Measurements from ENCODE around the gene STOX1.
"Not testable (repeated sequence)": the region's sequence is repeated elsewhere in the genome, so short reads cannot be mapped to it uniquely, and the experiment has no call there.

Gene STOX1, protein sequence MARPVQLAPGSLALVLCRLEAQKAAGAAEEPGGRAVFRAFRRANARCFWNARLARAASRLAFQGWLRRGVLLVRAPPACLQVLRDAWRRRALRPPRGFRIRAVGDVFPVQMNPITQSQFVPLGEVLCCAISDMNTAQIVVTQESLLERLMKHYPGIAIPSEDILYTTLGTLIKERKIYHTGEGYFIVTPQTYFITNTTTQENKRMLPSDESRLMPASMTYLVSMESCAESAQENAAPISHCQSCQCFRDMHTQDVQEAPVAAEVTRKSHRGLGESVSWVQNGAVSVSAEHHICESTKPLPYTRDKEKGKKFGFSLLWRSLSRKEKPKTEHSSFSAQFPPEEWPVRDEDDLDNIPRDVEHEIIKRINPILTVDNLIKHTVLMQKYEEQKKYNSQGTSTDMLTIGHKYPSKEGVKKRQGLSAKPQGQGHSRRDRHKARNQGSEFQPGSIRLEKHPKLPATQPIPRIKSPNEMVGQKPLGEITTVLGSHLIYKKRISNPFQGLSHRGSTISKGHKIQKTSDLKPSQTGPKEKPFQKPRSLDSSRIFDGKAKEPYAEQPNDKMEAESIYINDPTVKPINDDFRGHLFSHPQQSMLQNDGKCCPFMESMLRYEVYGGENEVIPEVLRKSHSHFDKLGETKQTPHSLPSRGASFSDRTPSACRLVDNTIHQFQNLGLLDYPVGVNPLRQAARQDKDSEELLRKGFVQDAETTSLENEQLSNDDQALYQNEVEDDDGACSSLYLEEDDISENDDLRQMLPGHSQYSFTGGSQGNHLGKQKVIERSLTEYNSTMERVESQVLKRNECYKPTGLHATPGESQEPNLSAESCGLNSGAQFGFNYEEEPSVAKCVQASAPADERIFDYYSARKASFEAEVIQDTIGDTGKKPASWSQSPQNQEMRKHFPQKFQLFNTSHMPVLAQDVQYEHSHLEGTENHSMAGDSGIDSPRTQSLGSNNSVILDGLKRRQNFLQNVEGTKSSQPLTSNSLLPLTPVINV

DNA sequence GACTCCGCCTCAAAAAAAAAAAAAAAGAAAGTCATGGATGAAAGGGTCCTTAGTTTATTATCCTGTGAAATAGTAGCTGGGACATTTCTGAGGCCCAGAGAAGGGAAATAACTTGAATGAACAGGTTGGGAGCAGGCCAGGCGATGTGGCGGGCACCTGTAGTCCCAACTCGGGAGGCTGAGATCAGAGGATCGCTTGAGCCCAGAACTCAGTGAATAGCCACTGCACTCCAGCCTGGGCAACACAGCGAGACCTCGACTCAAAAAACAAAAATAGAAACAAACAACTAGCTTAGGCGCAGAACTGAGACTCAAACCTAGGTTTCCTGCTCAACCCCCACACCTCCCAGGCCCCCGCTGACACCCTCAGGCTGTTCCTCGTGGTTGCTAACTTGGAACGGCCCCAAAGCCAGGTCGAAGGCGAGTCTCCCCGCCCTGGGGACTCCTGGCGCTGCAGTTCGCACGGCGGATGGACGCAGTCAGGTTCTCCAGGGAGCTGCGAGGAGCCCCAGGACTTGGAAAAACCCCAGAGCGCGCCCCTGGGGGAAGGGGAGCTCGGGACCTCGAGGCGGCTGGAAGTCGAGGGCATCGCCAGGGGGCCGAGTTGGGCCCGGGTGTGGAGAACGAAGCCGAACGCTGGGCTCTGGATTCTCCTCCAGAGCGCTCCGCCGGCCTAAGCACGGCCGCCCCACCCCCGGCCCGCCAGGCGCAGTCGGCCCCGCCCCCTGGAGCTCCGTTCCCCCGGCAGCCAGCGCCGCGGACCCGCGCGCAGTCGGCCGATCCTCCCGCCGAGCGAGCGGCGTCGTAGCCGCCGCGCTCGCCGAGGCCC lies at the start of gene STOX1:
Gene STOX1 (plus strand): TSS at position 768 of the 828 bp plus-strand sequence. CDS start 93 bp downstream, outside the sequence.
- no peak for DNase-seq

DNA sequence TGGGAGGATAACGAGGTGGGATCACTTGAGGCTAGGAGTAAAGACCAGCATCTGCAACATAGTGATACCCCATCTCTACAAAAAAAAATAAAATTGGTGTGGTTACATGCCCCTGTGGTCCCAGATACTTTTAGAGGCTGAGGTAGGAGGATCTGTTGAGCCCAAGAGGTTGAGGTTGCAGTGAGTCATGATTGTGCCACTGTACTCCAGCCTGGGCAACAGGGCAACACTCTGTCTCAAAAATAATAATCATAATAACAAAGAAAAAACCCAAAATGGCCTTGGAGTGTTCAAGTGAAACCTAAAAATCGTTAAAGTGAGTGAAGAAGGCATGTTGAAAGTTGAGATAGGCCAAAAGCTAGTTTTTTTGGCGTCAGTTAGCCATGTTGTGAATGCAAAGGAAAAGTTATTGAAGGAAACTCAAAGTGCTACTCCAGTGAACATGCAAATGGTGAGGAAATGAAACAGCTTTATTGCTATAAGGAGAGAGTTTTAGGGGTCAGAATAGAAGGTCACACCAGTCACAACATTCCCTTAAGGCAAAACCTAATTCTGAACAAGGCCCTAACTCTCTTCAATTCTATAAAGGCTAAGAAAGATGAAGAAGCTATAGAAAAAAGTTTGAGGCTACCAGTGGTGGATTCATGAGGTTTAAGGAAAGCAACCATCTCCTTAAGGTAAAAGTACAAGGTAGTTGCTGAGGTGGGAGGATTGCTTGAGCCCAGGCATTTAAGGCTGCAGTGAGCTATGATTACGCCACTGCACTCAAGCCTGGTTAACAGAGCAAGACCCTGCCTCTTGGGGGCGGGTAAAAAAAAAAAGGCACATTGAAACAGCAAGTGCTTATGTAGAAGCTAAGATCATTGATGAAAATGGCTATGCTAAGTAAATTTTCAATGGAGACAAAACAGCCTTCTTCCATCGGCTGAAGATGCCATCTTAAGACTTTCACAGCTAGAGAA lies 45.4 kb upstream of the STOX1 start:
- no peak for DNase-seq

DNA sequence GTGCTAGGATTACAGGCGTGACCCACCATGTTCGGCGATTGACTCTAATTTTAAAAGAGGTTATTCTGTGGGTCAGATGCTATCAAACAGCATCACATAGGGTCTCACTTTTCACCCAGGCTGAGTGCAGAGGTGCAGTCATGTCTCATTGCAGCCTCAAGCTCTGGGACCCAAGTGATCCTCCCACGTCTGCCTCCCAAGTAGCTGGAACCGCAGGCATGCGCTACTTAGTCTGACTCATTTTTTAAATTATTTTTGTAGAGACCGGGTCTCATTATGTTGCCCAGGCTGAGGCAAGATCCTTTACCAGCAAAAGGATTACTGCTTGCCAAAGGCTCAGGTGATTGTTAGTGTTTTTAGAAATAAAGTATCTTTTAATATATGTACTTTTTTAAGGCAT lies 42.9 kb upstream of the STOX1 start:
- no peak for DNase-seq

DNA sequence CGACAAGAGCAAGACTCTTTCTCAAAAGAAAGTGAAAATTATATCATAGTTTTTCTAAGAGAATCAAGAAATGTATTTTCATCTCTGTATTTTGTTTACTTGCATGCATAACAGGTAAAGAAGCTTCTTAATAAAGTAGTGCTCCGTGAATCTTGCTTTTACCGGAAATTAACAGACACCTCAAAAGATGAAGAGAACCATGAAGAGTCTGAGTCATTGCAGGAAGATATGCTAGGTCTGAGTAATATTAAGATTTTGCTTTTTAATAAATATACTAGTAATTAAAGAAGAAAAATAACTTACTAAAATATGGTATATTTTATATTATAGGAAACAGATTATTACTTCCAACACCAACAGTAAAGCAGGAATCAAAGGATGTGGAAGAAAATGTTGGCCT lies 39.5 kb upstream of the STOX1 start:
- no peak for DNase-seq

DNA sequence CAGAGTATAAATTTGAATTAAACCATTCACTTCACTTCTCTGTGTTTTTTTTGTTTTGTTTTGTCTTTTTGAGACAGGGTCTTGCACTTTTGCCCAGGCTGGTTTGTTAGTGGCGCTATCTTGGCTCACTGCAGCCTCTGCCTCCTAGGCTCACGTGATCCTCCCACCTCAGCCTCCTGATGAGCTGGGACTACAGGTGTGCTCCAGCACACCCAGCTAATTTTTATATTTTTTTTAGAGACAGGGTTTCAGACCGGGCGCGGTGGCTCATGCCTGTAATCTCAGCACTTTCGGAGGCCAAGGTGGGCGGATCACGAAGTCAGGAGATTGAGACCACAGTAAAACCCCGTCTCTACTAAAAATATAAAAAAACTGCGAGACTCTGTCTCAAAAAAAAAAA lies 36.9 kb upstream of the STOX1 start:
- no peak for DNase-seq

DNA sequence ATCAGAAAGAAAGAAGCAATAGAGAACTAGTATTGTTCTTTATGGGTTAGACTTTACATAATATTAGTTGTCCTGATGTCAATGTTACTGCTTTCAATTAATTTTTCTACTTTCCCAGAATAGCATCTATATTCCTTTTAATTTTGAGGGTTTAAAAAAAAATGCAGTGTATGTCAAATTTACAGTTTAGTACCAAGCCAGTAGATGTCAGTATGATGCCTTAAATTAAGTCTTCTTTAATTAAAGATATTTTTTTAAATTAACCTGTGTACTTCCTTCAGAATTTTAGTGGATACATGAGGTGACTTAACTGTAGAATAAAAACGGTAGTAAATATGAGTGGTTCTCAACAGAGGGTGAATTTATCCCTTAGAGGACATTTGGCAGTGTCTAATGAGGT lies 35.2 kb upstream of the STOX1 start:
- peak; percentile 9 for DNase-seq

DNA sequence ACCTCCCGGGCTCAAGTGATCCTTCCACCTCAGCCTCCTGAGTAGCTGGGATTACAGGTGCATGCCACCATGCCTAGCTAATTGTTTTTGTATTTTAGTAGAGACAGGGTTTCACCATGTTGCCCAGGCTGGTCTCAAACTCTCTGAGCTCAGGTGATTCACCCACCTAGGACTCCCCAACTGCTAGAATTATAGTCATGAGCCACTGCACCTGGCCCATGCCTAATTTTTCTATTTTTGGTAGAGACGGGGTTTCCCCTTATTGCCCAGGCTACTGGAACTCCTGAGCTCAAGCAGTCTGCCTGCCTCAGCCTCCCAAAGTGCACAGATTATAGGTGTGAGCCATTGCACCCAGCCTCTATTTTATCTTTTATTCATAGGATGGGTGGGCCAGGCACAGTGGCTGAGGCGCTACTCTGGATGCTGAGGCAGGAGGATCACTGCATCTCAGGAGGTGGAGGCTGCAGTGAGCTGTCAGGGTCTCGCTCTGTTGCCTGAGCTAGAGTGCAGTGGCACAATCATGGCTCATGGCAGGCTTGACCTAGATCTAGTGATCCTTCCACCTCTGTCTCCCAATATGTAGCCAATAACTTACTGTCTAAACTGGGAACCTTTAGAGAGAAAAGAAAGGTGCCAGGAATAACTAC lies 31.3 kb upstream of the STOX1 start:
- DNase-seq = no peak

DNA sequence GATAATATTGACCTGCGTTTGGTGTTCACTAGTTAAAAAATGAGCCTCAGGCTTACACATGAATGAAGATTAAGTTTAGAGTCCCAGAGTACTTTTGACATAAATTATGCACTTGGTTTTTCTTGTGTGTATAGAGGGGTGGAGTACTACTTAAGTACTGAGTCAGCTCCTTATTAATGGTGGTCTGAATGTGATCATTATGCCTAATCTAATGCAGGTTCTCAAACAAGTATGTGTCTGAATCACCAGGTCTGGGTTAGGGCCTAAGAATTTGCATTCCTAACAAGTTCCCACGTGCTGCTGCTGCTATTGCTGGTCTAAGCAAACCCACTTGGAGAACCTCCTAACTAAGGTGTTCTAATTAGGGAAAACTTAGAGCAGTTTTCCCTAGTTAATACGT lies 30.7 kb upstream of the STOX1 start:
- no peak for DNase-seq

DNA sequence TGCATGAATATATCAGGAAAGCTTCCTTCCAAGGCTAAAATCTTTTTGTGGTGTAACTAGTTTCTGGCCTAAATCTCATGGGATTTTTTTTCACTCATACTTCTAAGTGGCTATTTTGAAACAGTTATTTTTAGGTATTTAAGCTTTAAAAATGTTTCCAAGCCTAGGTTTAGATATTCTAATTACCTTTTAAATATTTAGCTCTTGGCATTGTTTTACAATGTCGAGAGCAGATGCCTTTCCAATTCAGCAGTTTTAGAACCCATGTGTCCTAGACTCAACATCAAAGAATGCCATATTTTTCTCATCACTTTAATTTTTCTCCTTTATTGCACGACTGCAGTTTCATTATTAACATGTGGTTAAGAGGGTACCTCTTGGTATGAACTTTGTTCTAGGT lies 27.1 kb upstream of the STOX1 start:
- DNase-seq = peak; percentile 7

DNA sequence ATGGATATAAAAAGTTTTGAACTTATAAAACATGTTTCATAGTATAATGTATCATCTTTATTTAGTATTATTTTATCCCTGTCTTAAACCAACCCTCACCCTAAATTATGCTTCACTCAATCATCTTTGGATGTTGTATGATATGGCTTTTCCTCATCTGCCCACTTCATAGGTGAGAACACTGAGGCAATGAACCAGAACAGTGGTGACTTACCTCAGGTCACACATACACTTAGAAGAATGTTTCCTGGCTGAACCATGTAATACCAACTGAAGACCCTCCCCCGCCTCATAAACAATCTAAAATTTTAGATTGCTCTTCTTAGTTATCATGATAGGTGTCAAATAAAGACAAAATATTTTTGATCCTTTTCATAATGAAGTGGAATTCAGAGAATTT lies 22.6 kb upstream of the STOX1 start:
- no peak for DNase-seq

DNA sequence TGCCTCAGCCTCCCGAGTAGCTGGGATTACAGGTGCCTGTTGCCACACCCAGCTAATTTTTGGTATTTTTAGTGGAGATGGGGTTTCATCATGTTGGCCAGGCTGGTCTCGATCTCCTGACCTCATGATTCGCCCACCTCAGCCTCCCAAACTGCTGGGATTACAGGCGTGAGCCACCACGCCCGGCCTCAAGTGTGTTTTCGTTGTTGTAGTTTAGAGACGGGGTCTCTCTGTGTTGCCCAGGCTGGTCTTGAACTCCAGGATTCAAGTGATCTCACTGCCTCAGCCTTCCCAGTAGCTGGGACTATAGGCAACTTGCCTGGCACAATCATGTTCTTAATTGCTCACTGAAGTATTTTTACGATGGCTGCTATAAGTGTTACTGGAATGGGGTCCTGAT lies 16.5 kb upstream of the STOX1 start:
- not testable (repeated sequence) for DNase-seq

DNA sequence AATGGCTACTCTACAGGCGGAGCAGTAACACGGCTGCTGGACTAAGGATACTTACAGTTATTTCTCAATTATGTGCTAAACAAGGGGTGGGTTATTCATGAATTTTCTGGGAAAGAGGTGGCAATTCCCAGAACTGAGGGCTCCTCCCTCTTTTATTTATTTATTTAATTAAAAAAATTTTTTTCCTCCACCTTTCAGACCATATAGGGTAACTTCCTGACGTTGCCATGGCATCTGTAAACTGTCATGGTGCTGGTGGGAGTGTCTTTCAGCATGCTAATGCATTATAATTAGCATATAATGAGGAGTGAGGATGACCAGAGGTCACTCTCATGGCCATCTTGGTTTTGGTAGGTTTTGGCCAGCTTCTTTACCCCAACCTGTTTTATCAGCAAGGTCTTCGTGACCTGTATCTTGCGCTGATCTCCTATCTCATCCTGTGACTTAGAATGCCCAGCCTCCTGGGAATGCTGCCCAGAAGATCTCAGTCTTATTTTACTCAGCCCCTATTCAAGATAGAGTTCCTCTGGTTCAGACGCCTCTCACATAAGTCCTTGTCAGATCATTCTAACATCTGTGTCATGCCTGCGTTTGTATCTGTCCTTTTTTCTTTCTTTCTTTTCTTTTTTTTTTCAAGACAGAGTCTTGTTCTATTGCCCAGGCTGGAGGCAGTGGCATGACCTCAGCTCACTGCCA lies 15.9 kb upstream of the STOX1 start:
- DNase-seq = no peak

DNA sequence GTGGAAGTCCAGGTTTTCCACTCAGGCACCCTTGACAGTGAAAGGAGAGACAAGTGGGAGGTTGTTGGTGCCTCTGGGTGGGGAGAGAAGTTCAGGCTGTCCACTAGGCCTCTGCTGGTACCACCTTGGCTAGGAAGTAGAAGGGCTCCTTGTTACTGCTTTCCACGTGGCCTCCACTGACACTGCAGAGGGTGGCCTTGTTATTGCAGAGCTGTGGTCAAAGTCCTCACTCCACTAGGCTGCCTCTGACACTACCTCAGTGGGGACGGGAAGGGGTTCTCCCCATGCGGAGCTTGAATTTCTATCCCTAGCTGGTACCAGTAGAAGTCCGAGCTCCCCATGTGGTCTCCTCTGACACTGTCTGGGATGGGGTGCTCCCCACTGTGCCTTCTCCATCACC lies 14.9 kb upstream of the STOX1 start:
- no peak for DNase-seq

DNA sequence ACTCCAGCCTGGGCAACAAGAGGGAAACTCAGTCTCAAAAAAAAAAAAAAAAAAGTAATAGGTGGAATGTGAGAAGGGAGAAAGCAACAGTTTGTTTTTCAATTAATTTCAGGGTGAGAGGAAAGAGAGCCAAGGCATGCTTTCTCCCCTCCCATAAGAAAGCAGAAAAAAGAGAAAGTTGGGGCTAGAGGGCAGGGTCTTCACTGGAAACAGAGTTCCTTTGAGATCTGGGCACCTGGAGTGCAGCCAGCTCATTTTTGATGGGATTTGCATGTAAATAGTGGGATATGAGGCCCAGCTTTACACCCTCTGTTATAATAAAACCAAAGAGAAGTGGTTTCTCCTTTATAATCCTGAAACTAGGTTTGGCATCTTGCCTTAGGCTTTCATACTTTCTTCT lies 13.8 kb upstream of the STOX1 start:
- no peak for DNase-seq

DNA sequence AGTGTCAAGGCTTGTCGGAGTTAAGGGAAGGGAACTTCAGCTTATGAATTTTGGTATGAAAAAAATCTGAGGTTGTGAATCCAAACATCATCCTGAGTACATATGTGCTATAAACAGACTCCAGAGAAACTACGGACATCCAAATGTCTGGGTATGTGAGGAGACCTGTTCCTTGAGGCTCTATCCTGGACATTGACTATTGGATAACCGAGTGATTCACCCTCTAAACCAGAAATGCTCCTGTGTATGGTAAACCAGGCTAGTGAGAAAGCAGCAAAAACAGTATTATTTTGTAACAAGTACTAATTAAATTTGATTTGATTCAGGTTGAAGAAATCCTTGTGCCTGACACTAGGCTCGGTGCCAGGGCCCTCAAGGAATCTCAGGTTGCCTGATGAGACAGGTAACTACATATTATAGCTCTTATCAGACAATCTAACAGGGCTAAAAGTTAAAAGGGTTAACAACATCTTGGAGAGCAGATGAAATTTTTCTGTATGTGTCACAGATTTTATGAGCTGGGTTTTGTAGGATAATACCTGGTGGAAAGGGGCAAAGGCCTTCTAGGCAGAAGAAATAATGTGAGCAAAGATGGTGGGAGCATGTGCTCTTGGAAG lies 10.4 kb upstream of the STOX1 start:
- no peak for DNase-seq

DNA sequence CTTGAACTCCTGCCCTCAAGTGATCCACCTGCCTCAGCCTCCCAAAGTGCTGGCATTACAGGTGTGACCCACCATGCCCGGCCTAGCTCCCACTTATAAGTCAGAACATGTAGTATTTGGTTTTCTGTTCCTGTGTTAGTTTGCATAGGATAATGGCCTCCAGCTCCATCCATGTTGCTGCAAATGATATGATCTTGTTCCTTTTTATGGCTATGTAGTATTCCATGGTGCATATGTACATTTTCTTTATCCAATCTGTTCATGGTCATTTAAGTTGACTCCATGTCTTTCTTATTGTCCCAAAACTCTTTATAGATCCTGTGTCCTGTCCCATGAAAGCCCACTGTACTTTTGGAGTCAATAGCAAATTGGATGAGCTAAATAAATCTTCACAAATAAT lies 7.0 kb upstream of the STOX1 start:
- DNase-seq = not testable (repeated sequence)

DNA sequence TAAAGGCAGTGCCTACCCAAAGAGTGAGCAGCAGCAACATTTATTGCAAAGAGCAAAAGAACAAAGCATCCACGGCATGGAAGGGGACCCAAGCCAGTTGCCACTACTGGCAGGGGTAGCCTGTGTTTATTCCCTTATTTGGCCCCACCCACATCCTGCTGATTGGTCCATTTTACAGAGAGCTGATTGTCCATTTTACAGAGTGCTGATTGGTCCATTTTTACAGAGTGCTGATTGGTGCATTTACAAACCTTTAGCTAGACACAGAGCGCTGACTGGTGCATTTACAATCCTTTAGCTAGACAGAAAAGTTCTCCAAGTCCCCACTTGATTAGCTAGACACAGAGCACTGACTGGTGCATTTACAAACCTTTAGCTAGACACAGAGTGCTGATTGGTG lies 4.7 kb upstream of the STOX1 start:
- DNase-seq = not testable (repeated sequence)

DNA sequence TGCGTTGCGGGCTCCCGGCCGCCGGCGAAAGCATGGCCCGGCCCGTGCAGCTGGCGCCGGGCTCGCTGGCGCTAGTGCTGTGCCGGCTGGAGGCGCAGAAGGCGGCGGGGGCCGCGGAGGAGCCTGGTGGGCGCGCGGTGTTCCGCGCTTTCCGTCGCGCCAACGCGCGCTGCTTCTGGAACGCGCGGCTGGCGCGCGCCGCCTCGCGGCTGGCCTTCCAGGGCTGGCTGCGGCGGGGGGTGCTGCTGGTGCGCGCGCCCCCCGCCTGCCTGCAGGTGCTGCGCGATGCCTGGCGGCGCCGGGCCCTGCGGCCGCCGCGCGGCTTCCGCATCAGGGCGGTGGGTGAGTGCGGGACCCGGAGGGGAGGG lies 245 bp downstream of the STOX1 start:
- not testable (repeated sequence) for DNase-seq

DNA sequence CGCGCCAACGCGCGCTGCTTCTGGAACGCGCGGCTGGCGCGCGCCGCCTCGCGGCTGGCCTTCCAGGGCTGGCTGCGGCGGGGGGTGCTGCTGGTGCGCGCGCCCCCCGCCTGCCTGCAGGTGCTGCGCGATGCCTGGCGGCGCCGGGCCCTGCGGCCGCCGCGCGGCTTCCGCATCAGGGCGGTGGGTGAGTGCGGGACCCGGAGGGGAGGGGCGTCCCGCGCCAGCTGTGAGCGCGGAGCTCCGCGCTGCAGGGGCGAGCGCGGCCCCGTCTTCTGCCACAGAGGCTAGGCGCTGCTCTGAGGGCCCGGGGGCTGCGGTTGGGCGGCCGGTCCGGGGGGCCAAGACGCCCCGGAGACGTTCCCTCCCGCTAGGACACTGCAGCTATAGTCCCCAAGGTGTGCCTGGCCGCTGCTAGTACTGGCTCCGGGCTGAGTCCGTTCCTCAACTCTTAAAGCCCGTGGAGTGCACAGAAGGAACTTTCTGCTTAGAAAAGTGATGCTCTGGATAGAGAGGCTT lies 811 bp downstream of the STOX1 start:
- not testable (repeated sequence) for DNase-seq

DNA sequence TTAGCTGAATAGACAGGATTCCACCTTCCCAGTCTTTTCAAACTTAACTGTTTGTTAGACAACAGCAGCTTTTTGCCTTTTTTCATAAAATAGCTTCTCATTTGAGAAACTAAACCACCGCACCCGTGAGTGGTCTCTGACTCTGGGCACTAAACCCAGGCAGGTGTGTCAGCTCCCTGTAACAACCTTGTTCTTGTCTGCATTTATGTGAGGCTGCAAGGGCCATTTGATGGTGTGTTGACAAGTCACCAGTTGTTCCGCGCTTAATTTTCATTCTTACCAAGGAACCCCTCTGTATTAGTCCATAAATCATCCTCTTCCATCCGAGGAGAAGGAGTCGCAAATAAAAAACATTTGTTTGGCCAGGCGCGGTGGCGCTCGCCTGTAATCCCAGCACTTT lies 1.5 kb downstream of the STOX1 start:
- DNase-seq = no peak

All from kidney glomerular epithelial cell (primary cell).